Bone marrow (tissue), 2 donors: ENCODE measurements around the gene MMP2.
A peak's percentile ranks its signal among the peaks of the same experiment; 100 is the strongest.

Experiments
- DNase-seq, 2 donors: peaks; one replicate each; lab custom pipeline; 2025; lab: John Stamatoyannopoulos, UW

Gene MMP2

DNA sequence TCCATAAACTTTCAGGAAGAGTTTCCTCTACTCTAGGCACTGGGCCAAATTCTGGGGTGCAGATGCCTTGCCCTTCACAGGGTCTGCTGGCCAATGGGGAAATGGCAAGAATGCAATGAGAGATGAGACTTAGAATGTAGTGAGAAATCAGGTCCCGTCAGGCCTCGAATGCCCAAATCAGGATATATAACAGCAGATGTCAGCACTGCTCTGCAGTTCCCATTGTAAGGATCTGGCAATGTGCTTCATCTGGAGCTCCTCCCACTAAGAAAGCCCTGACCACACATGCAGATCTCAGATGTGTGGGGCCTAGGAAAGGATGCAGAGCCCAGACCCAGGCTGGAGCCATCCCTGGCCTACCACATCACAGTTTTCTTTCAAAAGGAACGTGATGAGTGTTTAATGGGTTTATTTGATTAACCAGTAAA is 16.0 kb downstream of the MMP2 start:
- DNase-seq, result no peak

DNA sequence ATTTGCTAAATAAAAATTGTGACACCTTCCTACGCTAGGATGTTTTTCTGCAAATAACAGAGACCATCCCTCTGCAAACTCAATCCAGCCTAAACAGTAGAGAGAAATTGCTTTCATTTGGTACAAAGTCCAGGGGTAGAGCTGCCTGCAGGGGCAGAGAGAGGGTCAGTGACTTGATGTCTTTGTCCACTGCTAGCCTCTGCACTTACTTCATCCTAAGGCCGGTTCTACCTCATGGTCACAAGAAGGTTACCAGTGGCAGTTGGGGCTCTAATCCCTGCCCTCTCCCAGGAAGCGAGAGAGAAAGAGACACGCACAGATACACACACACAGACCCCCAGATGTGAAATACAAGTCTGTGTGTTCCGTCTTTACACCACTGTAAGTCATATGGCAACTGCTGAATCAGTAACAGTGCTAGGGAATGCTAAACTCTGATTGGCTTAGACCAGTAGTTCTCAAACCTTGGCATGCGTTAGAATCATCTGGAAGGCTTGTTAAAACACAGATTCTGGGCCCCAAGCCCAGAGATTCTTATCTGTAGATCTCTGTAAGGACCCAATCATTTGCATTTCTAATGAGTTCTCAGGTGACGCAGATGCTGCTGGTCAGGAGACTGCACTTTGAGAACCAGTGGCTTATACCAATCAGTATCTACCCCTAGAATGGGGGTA is 16.8 kb downstream of the MMP2 start:
- no peak for DNase-seq

GRCh38 chr16:55496509-55497145 is 17.6 kb downstream of the MMP2 start:
- DNase-seq, result no peak

GRCh38 chr16:55497558-55497957 is 18.6 kb downstream of the MMP2 start:
- DNase-seq, result no peak

DNA sequence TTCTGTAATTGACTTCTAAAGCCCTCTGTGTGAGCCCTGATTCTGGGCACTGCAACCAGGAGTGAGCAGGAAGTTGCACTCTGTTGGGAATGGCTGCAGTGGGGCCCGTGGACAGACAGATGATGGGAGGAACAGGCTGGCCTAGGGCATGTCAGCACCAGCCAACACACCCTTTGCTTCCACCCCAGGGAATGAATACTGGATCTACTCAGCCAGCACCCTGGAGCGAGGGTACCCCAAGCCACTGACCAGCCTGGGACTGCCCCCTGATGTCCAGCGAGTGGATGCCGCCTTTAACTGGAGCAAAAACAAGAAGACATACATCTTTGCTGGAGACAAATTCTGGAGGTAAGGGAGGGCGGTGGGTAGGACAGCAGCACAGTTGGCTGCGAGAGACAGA is 19.1 kb downstream of the MMP2 start:
- DNase-seq, result no peak

DNA sequence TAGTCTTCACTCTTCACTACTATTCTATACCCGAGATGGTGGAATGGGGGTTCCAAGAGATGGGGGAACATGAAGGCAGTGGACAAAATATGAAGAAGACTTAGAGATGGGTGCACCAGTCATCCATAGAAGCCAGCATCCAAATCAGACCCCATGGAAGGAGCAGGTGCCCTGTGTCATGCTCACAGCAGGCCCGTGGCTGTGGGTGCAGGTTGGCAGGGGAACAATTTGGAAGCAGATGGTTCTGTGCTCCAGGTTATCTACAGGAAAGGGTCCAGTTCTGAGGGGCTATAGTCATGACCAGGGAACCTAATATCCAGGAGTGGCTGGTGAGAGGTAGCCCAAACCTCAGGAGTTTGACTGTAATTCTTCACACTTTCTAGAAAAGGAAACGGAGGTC is 20.3 kb downstream of the MMP2 start:
- no peak for DNase-seq

DNA sequence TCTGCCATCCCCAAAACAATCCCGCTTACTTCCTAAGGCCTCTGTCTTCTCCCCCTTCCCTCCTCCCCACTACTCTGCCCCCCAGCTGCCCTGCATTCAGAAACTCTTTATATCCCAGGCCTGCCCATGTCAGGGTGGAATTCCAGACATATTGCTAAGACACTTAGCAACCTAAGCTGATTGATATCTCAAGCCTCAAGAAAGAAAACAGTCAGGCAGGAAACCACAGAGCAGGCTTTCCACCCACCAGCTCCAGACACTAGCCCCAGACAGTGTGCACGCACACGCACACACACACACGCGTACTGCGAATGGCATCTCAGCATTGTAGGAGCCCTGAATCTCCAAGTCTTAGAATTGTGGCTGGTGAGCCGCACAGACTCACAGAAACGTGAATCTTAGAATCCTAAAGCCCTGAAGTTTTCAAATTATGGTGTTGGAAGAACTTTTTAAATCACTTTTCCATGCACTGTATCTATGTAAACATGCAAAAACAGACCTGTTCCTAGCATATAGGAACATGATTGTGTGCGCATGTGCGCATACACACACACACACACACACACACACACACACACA is 21.0 kb downstream of the MMP2 start:
- DNase-seq, result peak in 1 of 2 donors; percentile 95

- peak in 1 of 2 donors; percentile 63 for DNase-seq
These were observed 21.6 kb downstream of the MMP2 start for GRCh38 chr16:55500530-55501011.

DNA sequence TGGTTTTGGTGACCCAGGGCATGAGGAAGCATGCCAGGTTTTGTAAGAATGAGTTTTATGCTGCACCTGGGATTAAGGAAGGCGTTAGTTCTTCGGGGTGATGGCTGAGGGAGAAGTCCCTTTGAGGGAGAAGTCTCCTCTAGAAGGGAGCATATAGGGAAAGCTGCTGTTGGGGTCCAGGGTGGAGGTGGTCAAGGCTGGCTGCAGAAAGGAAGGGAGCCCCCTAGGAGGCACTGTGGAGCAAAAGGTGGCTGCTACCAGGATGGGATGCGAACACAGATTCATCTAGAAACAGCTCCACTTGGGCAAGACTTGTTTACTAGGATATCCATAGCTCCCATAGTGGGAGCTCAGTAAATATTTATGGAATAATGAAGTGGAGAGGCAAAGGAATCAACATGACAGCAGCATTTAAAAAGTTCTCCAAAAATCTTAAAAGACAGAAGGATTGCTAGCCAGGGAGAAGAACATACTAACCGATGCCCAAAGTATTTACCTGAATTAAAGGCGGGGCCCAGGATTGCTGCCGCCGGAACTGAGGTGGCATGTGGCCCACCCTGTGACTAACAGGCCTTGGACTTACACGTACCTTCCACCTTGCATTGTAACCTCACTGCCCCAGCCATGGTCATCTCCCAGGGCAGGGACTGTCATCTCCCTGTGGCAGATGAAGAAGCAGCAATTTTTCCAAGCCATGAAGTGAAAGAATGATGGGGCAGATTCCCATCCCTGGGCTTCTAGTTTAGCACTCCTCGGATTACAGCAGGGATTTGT is 22.7 kb downstream of the MMP2 start:
- no peak for DNase-seq

- no peak for DNase-seq
These were observed 23.9 kb downstream of the MMP2 start for GRCh38 chr16:55502801-55503366.

DNA sequence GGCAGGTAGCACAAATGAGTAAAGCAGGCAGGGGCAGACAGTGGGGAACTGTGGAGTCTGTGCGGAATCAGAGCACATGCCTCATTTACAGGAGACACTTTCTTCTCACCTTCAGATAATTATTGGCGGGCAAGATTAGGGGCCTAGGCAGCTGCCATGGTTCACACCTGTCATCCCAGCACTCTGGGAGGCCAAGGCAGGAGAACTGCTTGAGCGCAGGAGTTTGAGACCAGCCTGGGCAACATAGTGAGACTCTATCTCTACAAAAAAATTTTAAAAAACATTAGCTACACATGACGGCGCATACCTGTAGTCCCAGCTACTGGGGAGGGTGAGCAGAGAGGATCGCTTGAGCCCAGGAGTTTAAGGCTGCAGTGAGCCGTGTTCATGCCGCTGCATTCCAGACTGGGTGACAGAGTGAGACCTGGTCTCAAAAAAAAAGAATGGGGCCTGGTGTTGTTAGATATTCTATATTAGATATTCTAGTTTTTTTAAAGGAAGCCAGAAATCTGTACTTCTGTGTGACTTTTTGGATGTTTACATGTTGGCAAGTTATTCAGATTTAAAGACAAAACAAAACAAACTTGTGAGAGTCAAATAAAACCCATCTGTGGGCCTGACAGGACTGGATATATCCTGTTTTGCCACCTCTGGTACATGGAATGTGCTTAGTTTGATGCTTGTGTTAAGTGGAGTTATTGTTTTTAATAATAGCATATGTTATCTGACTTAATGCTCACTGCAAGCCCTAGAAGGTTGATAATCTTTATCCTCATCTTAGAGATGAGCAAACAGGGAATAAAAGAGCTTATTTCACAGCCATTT is 24.9 kb downstream of the MMP2 start:
- DNase-seq, result no peak

DNA sequence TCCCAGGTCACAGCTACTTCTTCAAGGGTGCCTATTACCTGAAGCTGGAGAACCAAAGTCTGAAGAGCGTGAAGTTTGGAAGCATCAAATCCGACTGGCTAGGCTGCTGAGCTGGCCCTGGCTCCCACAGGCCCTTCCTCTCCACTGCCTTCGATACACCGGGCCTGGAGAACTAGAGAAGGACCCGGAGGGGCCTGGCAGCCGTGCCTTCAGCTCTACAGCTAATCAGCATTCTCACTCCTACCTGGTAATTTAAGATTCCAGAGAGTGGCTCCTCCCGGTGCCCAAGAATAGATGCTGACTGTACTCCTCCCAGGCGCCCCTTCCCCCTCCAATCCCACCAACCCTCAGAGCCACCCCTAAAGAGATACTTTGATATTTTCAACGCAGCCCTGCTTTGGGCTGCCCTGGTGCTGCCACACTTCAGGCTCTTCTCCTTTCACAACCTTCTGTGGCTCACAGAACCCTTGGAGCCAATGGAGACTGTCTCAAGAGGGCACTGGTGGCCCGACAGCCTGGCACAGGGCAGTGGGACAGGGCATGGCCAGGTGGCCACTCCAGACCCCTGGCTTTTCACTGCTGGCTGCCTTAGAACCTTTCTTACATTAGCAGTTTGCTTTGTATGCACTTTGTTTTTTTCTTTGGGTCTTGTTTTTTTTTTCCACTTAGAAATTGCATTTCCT is 26.5 kb downstream of the MMP2 start:
- no peak for DNase-seq

- no peak for DNase-seq
These were observed 27.1 kb downstream of the MMP2 start for GRCh38 chr16:55506083-55506482.

DNA sequence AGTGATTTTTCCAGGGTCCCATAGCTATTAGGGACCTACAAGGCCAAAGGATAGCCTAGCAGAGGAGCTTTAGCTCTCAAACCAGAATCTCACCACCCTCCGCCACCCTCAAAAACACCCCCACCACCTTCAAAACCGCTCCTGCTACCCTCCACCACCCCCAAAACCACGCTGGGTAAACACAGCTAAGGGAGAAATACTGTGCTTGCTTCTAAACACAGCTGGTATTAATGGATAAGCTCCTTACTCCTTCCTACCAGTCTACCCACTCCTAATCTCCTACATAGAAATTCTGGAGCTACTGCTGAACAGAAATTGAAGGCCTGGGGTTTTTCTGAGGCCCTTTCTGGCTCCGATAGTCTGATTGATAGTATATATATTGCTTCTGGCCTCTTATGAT is 27.7 kb downstream of the MMP2 start:
- no peak for DNase-seq

- DNase-seq, result no peak
These were observed 29.4 kb downstream of the MMP2 start for GRCh38 chr16:55508271-55508921.

- peak; percentile 54 to 76 for DNase-seq
These were observed 30.2 kb downstream of the MMP2 start, which contains the start of gene LPCAT2 for GRCh38 chr16:55508941-55509931. TSS of gene LPCAT2 (plus strand) at chr16:55509072. CDS start at chr16:55509182, 110 bp downstream.

- peak in 1 of 2 donors; percentile 70 for DNase-seq
These were observed 31.3 kb downstream of the MMP2 start for GRCh38 chr16:55510185-55510805.

DNA sequence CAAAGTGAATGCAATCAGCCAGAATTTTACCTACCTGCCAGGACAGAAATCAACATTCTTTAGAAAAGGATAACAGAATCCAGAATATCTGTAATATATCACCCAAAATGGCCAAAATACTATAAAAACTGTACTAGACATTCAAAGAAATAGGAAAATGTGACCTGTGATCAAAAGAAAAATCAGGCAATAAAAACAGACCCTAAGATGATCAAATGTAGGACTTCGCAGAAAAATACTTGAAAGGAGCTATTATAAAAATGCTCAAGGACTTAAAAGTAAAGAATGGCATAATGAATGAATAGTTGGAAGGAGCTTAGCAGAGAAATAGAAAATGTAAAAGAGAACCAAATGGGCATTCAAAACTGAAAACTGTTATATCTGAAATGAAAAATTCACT is 33.9 kb downstream of the MMP2 start:
- no peak for DNase-seq
